MM.1S (cell line): Measurements from ENCODE around the gene SRC.

Experiments
- DNase-seq: peaks from one replicate; pipeline ENCODE4 v3.0.0-alpha.2; 2015
- H2AFZ ChIP-seq: fragments of 300-600 bp; sonication (generic); 2 replicates; pipeline ENCODE4 v1.6.0; 2016; ENCODE audit warnings: antibody characterized with exemption, low read length
- H3F3A ChIP-seq: fragments of 300-600 bp; sonication (generic); 2 replicates; pipeline ENCODE4 v1.6.1; 2016; ENCODE audit warnings: mild to moderate bottlenecking, antibody characterized with exemption, low read length, moderate library complexity, mixed read lengths; ENCODE audit not compliant: insufficient read depth
- H3K27ac ChIP-seq: fragments of 300-600 bp; sonication (generic); 2 replicates; pipeline ENCODE4 v1.5.1; 2016; ENCODE audit warnings: mild to moderate bottlenecking, low read length
- H3K27me3 ChIP-seq: fragments of 300-600 bp; sonication (generic); replicated peaks from 2 replicates; pipeline ENCODE4 v1.6.0; 2016; ENCODE audit warnings: low read length; ENCODE audit not compliant: insufficient read depth
- H3K36me3 ChIP-seq: fragments of 300-600 bp; sonication (generic); replicated peaks from 2 replicates; pipeline ENCODE4 v1.6.1; 2016; ENCODE audit warnings: mild to moderate bottlenecking, low read length, mixed read lengths; ENCODE audit not compliant: insufficient read depth
- H3K4me1 ChIP-seq: fragments of 300-600 bp; sonication (generic); 2 replicates; pipeline ENCODE4 v1.6.1; 2016; ENCODE audit warnings: low read length, mixed read lengths
- H3K4me2 ChIP-seq: fragments of 300-600 bp; sonication (generic); 2 replicates; pipeline ENCODE4 v1.6.0; 2016; ENCODE audit warnings: low read depth, low read length
- H3K4me3 ChIP-seq: fragments of 300-600 bp; sonication (generic); 2 replicates; pipeline ENCODE4 v1.5.1; 2016; ENCODE audit warnings: low read length, mixed read lengths
- H3K79me2 ChIP-seq: fragments of 300-600 bp; sonication (generic); 2 replicates; pipeline ENCODE4 v1.6.1; 2016; ENCODE audit warnings: mixed run types, low read length, mixed read lengths
- H3K9ac ChIP-seq: fragments of 300-600 bp; sonication (generic); 2 replicates; pipeline ENCODE4 v1.6.1; 2016; ENCODE audit warnings: low read length, mixed read lengths
- H3K9me2 ChIP-seq: fragments of 300-600 bp; sonication (generic); replicated peaks from 2 replicates; pipeline ENCODE4 v1.6.1; 2016; ENCODE audit warnings: mild to moderate bottlenecking, low read length, mixed read lengths; ENCODE audit not compliant: insufficient read depth
- H3K9me3 ChIP-seq: fragments of 300-600 bp; sonication (generic); replicated peaks from 2 replicates; pipeline ENCODE4 v1.6.1; 2016; ENCODE audit warnings: mild to moderate bottlenecking, low read length, mixed read lengths; ENCODE audit not compliant: insufficient read depth
- H4K20me1 ChIP-seq: fragments of 300-600 bp; sonication (generic); 2 replicates; pipeline ENCODE4 v1.6.1; 2016; ENCODE audit warnings: mild to moderate bottlenecking, low read length, moderate library complexity, mixed read lengths; ENCODE audit not compliant: insufficient read depth
- EZH2 ChIP-seq: fragments of 300-600 bp; sonication (generic); optimal IDR thresholded peaks from 2 replicates; pipeline ENCODE3; 2017; ENCODE audit warnings: low read depth, mild to moderate bottlenecking, antibody characterized with exemption, low read length, mixed read lengths
- EZH2phosphoT487 ChIP-seq: fragments of 300-600 bp; sonication (generic); IDR thresholded peaks from 2 replicates; pipeline ENCODE4 v1.6.1; 2018; ENCODE audit warnings: antibody characterized with exemption, low read length
- TF ChIP-seq, protein P1 (sequence below): fragments of 300-600 bp; sonication (generic); IDR thresholded peaks from 2 replicates; pipeline ENCODE4 v1.5.1; 2016; ENCODE audit warnings: antibody characterized with exemption, low read length, mixed read lengths

Gene SRC

GRCh38 chr20:37319151-37319671 is 26.7 kb upstream of the SRC start:
- Histone ChIP-seq H3K4me3 (no peak overlapping the region), H3F3A (no peaks in the 10 kb centered on the region), H3K4me2 (no peak overlapping the region), H3K79me2 (no peaks in the 10 kb centered on the region), H3K9me2 (no peaks in the 10 kb centered on the region), H3K9me3 (no peaks in the 10 kb centered on the region), H3K9ac (no peak overlapping the region), H4K20me1 (no peaks in the 10 kb centered on the region), H3K36me3 (no peaks in the 10 kb centered on the region), H3K27ac (no peak overlapping the region), H3K27me3 (no peaks in the 10 kb centered on the region), H3K4me1 (no peaks in the 10 kb centered on the region), H2AFZ (no peak overlapping the region)
- TF ChIP-seq, protein P1, sequence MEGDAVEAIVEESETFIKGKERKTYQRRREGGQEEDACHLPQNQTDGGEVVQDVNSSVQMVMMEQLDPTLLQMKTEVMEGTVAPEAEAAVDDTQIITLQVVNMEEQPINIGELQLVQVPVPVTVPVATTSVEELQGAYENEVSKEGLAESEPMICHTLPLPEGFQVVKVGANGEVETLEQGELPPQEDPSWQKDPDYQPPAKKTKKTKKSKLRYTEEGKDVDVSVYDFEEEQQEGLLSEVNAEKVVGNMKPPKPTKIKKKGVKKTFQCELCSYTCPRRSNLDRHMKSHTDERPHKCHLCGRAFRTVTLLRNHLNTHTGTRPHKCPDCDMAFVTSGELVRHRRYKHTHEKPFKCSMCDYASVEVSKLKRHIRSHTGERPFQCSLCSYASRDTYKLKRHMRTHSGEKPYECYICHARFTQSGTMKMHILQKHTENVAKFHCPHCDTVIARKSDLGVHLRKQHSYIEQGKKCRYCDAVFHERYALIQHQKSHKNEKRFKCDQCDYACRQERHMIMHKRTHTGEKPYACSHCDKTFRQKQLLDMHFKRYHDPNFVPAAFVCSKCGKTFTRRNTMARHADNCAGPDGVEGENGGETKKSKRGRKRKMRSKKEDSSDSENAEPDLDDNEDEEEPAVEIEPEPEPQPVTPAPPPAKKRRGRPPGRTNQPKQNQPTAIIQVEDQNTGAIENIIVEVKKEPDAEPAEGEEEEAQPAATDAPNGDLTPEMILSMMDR = no peak
- TF ChIP-seq EZH2 = no peak
- no peak for TF ChIP-seq EZH2phosphoT487
- DNase-seq = no peak

GRCh38 chr20:37323985-37324384 is 22.0 kb upstream of the SRC start:
- Histone ChIP-seq H3K4me3 (no peak overlapping the region), H3K27me3 (no peaks in the 10 kb centered on the region), H3K9me2 (no peaks in the 10 kb centered on the region), H3K9ac (no peak overlapping the region), H4K20me1 (no peaks in the 10 kb centered on the region), H3K36me3 (no peaks in the 10 kb centered on the region), H2AFZ (no peak overlapping the region), H3K79me2 (no peaks in the 10 kb centered on the region), H3K4me1 (no peaks in the 10 kb centered on the region), H3K4me2 (no peak overlapping the region), H3K9me3 (no peaks in the 10 kb centered on the region), H3K27ac (no peak overlapping the region), H3F3A (no peaks in the 10 kb centered on the region)
- no peak for DNase-seq
- TF ChIP-seq EZH2phosphoT487 (no peak), EZH2 (no peak)
- TF ChIP-seq, protein P1 = no peak

- TF ChIP-seq, protein P1 = no peak
- Histone ChIP-seq H3K27ac (no peak overlapping the region), H3K9me2 (no peaks in the 10 kb centered on the region), H3K9ac (no peak overlapping the region), H3K4me3 (no peak overlapping the region), H3K36me3 (no peaks in the 10 kb centered on the region), H3K4me2 (no peak overlapping the region), H3F3A (no peaks in the 10 kb centered on the region), H3K27me3 (no peaks in the 10 kb centered on the region), H3K4me1 (no peaks in the 10 kb centered on the region), H3K9me3 (no peaks in the 10 kb centered on the region), H2AFZ (no peak overlapping the region), H4K20me1 (no peaks in the 10 kb centered on the region), H3K79me2 (no peaks in the 10 kb centered on the region)
- no peak for DNase-seq
These were observed 20.7 kb upstream of the SRC start for GRCh38 chr20:37325206-37325605.
